ENCODE measurements around the gene GNB1.

The GNB1 gene

GRCh38 chr1:1899967-1900327 lies 9.1 kb upstream of the GNB1 start:
- Histone ChIP-seq H3K56ac (ENCODE audit: low read length) (no peak overlapping the region), H3K79me2 (ENCODE audit: control insufficient read depth, insufficient read depth, low read length) (no peaks in the 10 kb centered on the region), H4K5ac (ENCODE audit: low read length) (no peak overlapping the region), H2BK5ac (ENCODE audit: low read length) (no peak overlapping the region), H3K27me3 (ENCODE audit: insufficient read depth, low read length, poor library complexity) (no peaks in the 10 kb centered on the region), H2BK120ac (ENCODE audit: low read depth, low read length) (no peak overlapping the region), H3K79me1 (ENCODE audit: low read length) (no peaks in the 10 kb centered on the region), H3K23ac (ENCODE audit: low read length) (no peak overlapping the region), H4K8ac (ENCODE audit: low read depth, low read length) (no peak overlapping the region), H3K4ac (ENCODE audit: low read depth, low read length) (no peak overlapping the region), H2BK15ac (replicated peaks; ENCODE audit: low read depth) (no peak overlapping the region), H3K4me2 (ENCODE audit: low read length) (no peak overlapping the region), H2AK5ac (ENCODE audit: low read length) (no peak overlapping the region), H3K18ac (ENCODE audit: low read length) (no peak overlapping the region), H3K4me3 (ENCODE audit: low read length) (no peak overlapping the region), H3K36me3 (ENCODE audit: control insufficient read depth, insufficient read depth, low read length) (no peaks in the 10 kb centered on the region), H3K9ac (ENCODE audit: low read length) (no peak overlapping the region), H3K4me1 (ENCODE audit: control insufficient read depth, low read depth, low read length) (peaks cover under 1% of the 10 kb centered on the region), H3K27ac (ENCODE audit: low read depth, low read length) (no peak overlapping the region)
- no peak for DNase-seq
- no CpG with 5 or more reads among the region's 9 CpGs for WGBS (ENCODE audit: extremely low coverage, insufficient coverage, low lambda C conversion rate)

DNA sequence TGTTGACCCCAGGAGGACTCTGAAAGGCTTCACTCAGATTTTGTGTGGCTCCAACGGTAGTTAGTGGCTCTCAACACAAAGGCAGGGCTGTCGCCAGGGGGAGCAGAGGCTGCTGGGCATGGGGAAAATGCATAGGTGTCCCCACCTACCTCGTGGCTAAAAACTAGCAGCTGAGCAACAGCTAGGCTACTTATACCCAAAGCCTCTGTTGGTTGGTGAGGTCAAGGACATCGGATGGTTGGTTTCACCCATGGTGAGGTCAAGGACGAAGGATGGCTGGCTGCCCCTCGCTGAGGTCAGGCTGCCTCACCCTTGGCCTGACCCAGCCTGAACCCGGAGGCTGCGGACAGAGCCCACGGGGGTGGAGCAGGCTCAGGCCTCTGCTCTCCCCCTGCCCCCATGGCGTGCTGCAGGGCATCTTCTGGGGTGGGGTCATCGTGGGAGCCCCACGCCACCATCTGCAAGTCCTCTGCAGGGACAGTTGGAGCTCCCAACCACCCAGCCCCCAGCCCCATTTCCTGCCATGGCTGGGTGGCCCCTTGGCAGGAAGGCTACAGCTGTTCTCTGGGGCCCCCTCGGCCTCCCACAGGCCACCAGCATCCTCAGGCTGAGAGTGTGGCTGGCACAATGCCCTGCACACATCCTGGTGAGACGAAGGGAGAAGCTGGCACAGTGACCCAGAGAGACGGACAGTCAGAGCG lies 8.5 kb upstream of the GNB1 start:
- no peak overlapping the region for H3K9ac ChIP-seq (ENCODE audit: low read length)
- no peak overlapping the region for H3K4me2 ChIP-seq (ENCODE audit: low read length)
- no peak overlapping the region for H4K8ac ChIP-seq (ENCODE audit: low read depth, low read length)
- no peak overlapping the region for H3K23ac ChIP-seq (ENCODE audit: low read length)
- no peak overlapping the region for H2BK120ac ChIP-seq (ENCODE audit: low read depth, low read length)
- no peak overlapping the region for H3K4ac ChIP-seq (ENCODE audit: low read depth, low read length)
- H2BK15ac ChIP-seq (replicated peaks; ENCODE audit: low read depth) = no peak overlapping the region
- peak; percentile 53 for DNase-seq
- H2AK5ac ChIP-seq (ENCODE audit: low read length) = no peak overlapping the region
- no peak overlapping the region for H3K18ac ChIP-seq (ENCODE audit: low read length)
- H3K79me2 ChIP-seq (ENCODE audit: control insufficient read depth, insufficient read depth, low read length) = no peaks in the 10 kb centered on the region
- H3K79me1 ChIP-seq (ENCODE audit: low read length) = no peaks in the 10 kb centered on the region
- WGBS (ENCODE audit: extremely low coverage, insufficient coverage, low lambda C conversion rate) = no CpG with 5 or more reads among the region's 16 CpGs
- no peak overlapping the region for H4K5ac ChIP-seq (ENCODE audit: low read length)
- H3K27ac ChIP-seq (ENCODE audit: low read depth, low read length) = no peak overlapping the region
- H3K56ac ChIP-seq (ENCODE audit: low read length) = peak overlapping the region; percentile 6
- no peaks in the 10 kb centered on the region for H3K27me3 ChIP-seq (ENCODE audit: insufficient read depth, low read length, poor library complexity)
- H2BK5ac ChIP-seq (ENCODE audit: low read length) = no peak overlapping the region
- no peaks in the 10 kb centered on the region for H3K36me3 ChIP-seq (ENCODE audit: control insufficient read depth, insufficient read depth, low read length)
- H3K4me1 ChIP-seq (ENCODE audit: control insufficient read depth, low read depth, low read length) = peaks cover 5% of the 10 kb centered on the region
- no peak overlapping the region for H3K4me3 ChIP-seq (ENCODE audit: low read length)

GRCh38 chr1:1898246-1898933 lies 7.5 kb upstream of the GNB1 start:
- Histone ChIP-seq H2AK5ac (ENCODE audit: low read length) (no peak overlapping the region), H3K18ac (ENCODE audit: low read length) (no peak overlapping the region), H3K4me1 (ENCODE audit: control insufficient read depth, low read depth, low read length) (peaks cover 8% of the 10 kb centered on the region), H3K4ac (ENCODE audit: low read depth, low read length) (no peak overlapping the region), H3K56ac (ENCODE audit: low read length) (no peak overlapping the region), H3K23ac (ENCODE audit: low read length) (no peak overlapping the region), H3K4me3 (ENCODE audit: low read length) (no peak overlapping the region), H3K79me2 (ENCODE audit: control insufficient read depth, insufficient read depth, low read length) (no peaks in the 10 kb centered on the region), H3K9ac (ENCODE audit: low read length) (no peak overlapping the region), H2BK120ac (ENCODE audit: low read depth, low read length) (no peak overlapping the region), H2BK5ac (ENCODE audit: low read length) (no peak overlapping the region), H3K27me3 (ENCODE audit: insufficient read depth, low read length, poor library complexity) (no peaks in the 10 kb centered on the region), H3K27ac (ENCODE audit: low read depth, low read length) (no peak overlapping the region), H4K8ac (ENCODE audit: low read depth, low read length) (no peak overlapping the region), H3K4me2 (ENCODE audit: low read length) (no peak overlapping the region), H3K36me3 (ENCODE audit: control insufficient read depth, insufficient read depth, low read length) (no peaks in the 10 kb centered on the region), H4K5ac (ENCODE audit: low read length) (no peak overlapping the region), H3K79me1 (ENCODE audit: low read length) (no peaks in the 10 kb centered on the region), H2BK15ac (replicated peaks; ENCODE audit: low read depth) (no peak overlapping the region)
- no peak for DNase-seq
- no CpG with 5 or more reads among the region's 6 CpGs for WGBS (ENCODE audit: extremely low coverage, insufficient coverage, low lambda C conversion rate)

- Histone ChIP-seq H3K4ac (ENCODE audit: low read depth, low read length) (no peak overlapping the region), H3K27me3 (ENCODE audit: insufficient read depth, low read length, poor library complexity) (no peaks in the 10 kb centered on the region), H3K56ac (ENCODE audit: low read length) (no peak overlapping the region), H3K79me2 (ENCODE audit: control insufficient read depth, insufficient read depth, low read length) (peaks cover under 1% of the 10 kb centered on the region), H2AK5ac (ENCODE audit: low read length) (no peak overlapping the region), H3K23ac (ENCODE audit: low read length) (no peak overlapping the region), H3K18ac (ENCODE audit: low read length) (no peak overlapping the region), H3K4me3 (ENCODE audit: low read length) (no peak overlapping the region), H2BK5ac (ENCODE audit: low read length) (no peak overlapping the region), H3K4me2 (ENCODE audit: low read length) (no peak overlapping the region), H2BK15ac (replicated peaks; ENCODE audit: low read depth) (no peak overlapping the region), H4K5ac (ENCODE audit: low read length) (no peak overlapping the region), H3K27ac (ENCODE audit: low read depth, low read length) (no peak overlapping the region), H3K4me1 (ENCODE audit: control insufficient read depth, low read depth, low read length) (peaks cover 10% of the 10 kb centered on the region), H3K9ac (ENCODE audit: low read length) (no peak overlapping the region), H3K36me3 (ENCODE audit: control insufficient read depth, insufficient read depth, low read length) (no peaks in the 10 kb centered on the region), H2BK120ac (ENCODE audit: low read depth, low read length) (no peak overlapping the region), H4K8ac (ENCODE audit: low read depth, low read length) (no peak overlapping the region), H3K79me1 (ENCODE audit: low read length) (peaks cover 2% of the 10 kb centered on the region)
- no CpG with 5 or more reads among the region's 14 CpGs for WGBS (ENCODE audit: extremely low coverage, insufficient coverage, low lambda C conversion rate)
- DNase-seq = no peak
These were observed 4.8 kb upstream of the GNB1 start for GRCh38 chr1:1895456-1896336.

- Histone ChIP-seq H4K5ac (ENCODE audit: low read length) (no peak overlapping the region), H3K36me3 (ENCODE audit: control insufficient read depth, insufficient read depth, low read length) (no peaks in the 10 kb centered on the region), H3K9ac (ENCODE audit: low read length) (peak overlapping the region; percentile 33), H2AK5ac (ENCODE audit: low read length) (no peak overlapping the region), H3K23ac (ENCODE audit: low read length) (no peak overlapping the region), H2BK120ac (ENCODE audit: low read depth, low read length) (no peak overlapping the region), H3K56ac (ENCODE audit: low read length) (no peak overlapping the region), H3K79me1 (ENCODE audit: low read length) (peaks cover 2% of the 10 kb centered on the region), H3K4ac (ENCODE audit: low read depth, low read length) (no peak overlapping the region), H2BK15ac (replicated peaks; ENCODE audit: low read depth) (no peak overlapping the region), H3K4me3 (ENCODE audit: low read length) (no peak overlapping the region), H3K18ac (ENCODE audit: low read length) (no peak overlapping the region), H2BK5ac (ENCODE audit: low read length) (no peak overlapping the region), H3K27me3 (ENCODE audit: insufficient read depth, low read length, poor library complexity) (no peaks in the 10 kb centered on the region), H3K79me2 (ENCODE audit: control insufficient read depth, insufficient read depth, low read length) (peaks cover 5% of the 10 kb centered on the region), H4K8ac (ENCODE audit: low read depth, low read length) (no peak overlapping the region), H3K4me1 (ENCODE audit: control insufficient read depth, low read depth, low read length) (peaks cover 10% of the 10 kb centered on the region), H3K4me2 (ENCODE audit: low read length) (no peak overlapping the region), H3K27ac (ENCODE audit: low read depth, low read length) (no peak overlapping the region)
- WGBS (ENCODE audit: extremely low coverage, insufficient coverage, low lambda C conversion rate) = no CpG with 5 or more reads among the region's 10 CpGs
- DNase-seq = no peak
These were observed 4.2 kb upstream of the GNB1 start for GRCh38 chr1:1895060-1895418.
